ENCODE measurements around the gene BTNL9.
"Not testable (repeated sequence)": the region's sequence is repeated elsewhere in the genome, so short reads cannot be mapped to it uniquely, and the experiment has no call there.

DNA sequence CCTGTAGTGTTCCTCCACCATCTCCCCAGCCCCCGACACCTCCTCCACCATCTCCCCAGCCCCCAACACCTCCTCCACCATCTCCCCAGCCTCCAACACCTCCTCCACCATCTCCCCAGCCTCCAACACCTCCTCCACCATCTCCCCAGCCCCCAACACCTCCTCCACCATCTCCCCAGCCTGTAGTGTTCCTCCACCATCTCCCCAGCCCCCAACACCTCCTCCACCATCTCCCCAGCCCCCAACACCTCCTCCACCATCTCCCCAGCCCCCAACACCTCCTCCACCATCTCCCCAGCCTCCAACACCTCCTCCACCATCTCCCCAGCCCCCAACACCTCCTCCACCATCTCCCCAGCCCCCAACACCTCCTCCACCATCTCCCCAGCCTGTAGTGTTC, 5.8 kb downstream of the BTNL9 start:
- TF ChIP-seq, protein P1, sequence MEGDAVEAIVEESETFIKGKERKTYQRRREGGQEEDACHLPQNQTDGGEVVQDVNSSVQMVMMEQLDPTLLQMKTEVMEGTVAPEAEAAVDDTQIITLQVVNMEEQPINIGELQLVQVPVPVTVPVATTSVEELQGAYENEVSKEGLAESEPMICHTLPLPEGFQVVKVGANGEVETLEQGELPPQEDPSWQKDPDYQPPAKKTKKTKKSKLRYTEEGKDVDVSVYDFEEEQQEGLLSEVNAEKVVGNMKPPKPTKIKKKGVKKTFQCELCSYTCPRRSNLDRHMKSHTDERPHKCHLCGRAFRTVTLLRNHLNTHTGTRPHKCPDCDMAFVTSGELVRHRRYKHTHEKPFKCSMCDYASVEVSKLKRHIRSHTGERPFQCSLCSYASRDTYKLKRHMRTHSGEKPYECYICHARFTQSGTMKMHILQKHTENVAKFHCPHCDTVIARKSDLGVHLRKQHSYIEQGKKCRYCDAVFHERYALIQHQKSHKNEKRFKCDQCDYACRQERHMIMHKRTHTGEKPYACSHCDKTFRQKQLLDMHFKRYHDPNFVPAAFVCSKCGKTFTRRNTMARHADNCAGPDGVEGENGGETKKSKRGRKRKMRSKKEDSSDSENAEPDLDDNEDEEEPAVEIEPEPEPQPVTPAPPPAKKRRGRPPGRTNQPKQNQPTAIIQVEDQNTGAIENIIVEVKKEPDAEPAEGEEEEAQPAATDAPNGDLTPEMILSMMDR (IDR thresholded peaks at IDR 0.05), result not testable (repeated sequence)
- TF ChIP-seq POLR2A, EP300 (IDR thresholded peaks at IDR 0.05): not testable (repeated sequence)

Measured in upper lobe of left lung (tissue), 4 donors.